Activated naive CD8-positive, alpha-beta T cell treated with anti-CD3 and anti-CD28 coated beads, Interleukin-2, amount 50 U/mL, for 24 hours (primary cell): Measurements from ENCODE around the gene SLX4IP.
"Not testable (repeated sequence)": the region's sequence is repeated elsewhere in the genome, so short reads cannot be mapped to it uniquely, and the experiment has no call there.

Experiments
- ATAC-seq: fragments of 150-1000 bp; cut with Tn5 transposase; one replicate; pipeline ENCODE4 v1.10.0; 2021
- DNase-seq: peaks from one replicate; pipeline ENCODE4 v3.0.0; 2021
- H3K27ac Mint-ChIP-seq: one replicate; pipeline ENCODE4 v1.8.0; 2021; ENCODE audit warnings: mild to moderate bottlenecking, mixed read lengths
- H3K27me3 Mint-ChIP-seq: one replicate; pipeline ENCODE4 v1.8.0; 2021; ENCODE audit warnings: mixed read lengths
- H3K36me3 Mint-ChIP-seq: one replicate; pipeline ENCODE4 v1.8.0; 2021; ENCODE audit warnings: low read depth, mixed read lengths
- H3K4me1 Mint-ChIP-seq: one replicate; pipeline ENCODE4 v1.8.0; 2021; ENCODE audit warnings: mixed read lengths
- H3K4me3 Mint-ChIP-seq: one replicate; pipeline ENCODE4 v1.8.0; 2021; ENCODE audit warnings: mild to moderate bottlenecking, moderate library complexity, mixed read lengths
- H3K9me3 Mint-ChIP-seq: one replicate; pipeline ENCODE4 v1.8.0; 2021; ENCODE audit warnings: mixed read lengths

SLX4IP gene

DNA sequence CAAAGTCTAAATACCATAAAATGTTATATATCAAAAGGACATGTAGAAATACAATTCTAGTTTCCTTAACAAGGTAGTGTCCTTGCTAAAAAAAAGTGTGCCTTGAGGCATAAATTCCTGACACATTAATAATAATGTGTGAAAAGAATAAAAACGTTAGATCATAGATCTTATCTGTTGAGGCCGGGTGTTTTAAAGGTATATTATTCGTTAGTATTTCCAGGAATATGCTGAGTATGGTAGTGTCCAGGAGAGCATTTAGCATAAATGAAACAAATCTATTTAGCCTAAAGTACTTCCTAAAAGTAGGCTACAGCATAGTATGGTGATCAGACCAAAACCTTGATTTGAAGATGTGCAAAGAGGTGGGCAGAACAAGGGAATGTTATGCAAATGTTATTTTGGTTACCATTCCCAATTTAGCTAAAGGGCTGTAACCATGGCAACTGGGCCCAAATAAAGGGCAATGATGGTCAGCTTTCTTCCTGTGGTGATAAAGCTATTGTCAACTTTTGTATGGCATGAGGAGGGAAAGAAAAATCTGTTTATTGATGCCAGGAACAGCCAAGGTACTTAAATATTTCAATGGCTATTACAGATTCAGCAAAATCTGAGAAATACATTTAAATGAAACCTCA, 20.0 kb upstream of the SLX4IP start:
- Mint-ChIP-seq H3K4me3 (no peak overlapping the region), H3K36me3 (peaks cover 17% of the 10 kb centered on the region), H3K9me3 (no peaks in the 10 kb centered on the region), H3K27ac (no peak overlapping the region), H3K4me1 (peaks cover 17% of the 10 kb centered on the region), H3K27me3 (no peaks in the 10 kb centered on the region)
- no peak for DNase-seq
- no peak for ATAC-seq

DNA sequence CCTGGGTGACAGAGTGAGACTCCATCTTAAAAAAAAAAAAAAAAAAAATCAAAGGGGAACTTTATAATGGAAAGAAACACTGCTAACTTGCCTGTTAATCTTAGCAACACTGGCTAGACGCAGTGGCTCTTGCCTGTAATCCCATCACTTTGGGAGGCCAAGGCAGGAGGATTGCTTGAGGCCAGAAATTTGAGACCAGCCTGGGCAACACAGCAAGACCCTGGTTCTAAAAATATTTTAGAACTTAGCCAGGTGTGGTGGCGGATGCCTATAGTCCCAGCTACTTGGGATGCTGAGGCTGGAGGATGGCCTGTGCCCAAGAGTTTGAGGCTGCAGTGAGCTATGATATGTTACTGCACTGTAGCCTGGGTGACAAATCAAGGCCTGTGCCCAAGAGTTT, 17.9 kb upstream of the SLX4IP start:
- ATAC-seq, H3K27me3 Mint-ChIP-seq, H3K9me3 Mint-ChIP-seq, DNase-seq, H3K4me3 Mint-ChIP-seq, H3K27ac Mint-ChIP-seq: not testable (repeated sequence)
- Mint-ChIP-seq H3K36me3 (peaks cover 22% of the 10 kb centered on the region), H3K4me1 (peaks cover 20% of the 10 kb centered on the region)

DNA sequence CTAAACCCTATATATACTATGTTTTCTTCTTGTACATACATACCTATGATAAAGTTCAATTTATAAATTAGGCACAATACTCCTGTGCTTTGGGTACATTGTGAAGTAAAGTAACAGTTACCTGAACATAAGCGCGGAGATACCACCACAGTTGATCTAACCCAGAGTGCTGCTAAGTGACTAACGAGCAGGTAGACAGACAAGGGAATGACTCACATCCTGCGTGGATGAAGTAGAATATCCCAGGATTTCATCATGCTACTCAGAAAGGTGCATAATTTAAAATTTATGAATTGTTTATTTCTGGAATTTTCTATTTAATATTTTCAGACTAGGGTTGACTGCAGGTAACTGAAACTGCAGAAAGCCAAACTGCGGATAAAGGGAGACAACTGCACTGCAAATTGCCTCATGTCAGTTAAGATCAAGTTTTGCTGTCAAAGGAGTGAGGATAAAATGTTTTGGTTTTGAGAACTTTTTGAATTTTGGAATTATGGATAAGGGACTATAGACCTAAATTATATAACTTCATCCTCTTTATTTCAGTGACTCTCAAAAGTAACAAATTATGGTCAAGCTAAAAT, 15.5 kb upstream of the SLX4IP start:
- DNase-seq (no peak), ATAC-seq (peak; percentile 61)
- no peak overlapping the region for H3K4me3 Mint-ChIP-seq
- H3K36me3 Mint-ChIP-seq: peaks cover 29% of the 10 kb centered on the region
- H3K4me1 Mint-ChIP-seq: peaks cover 20% of the 10 kb centered on the region
- no peaks in the 10 kb centered on the region for H3K9me3 Mint-ChIP-seq
- H3K27me3 Mint-ChIP-seq: no peaks in the 10 kb centered on the region
- H3K27ac Mint-ChIP-seq: no peak overlapping the region

DNA sequence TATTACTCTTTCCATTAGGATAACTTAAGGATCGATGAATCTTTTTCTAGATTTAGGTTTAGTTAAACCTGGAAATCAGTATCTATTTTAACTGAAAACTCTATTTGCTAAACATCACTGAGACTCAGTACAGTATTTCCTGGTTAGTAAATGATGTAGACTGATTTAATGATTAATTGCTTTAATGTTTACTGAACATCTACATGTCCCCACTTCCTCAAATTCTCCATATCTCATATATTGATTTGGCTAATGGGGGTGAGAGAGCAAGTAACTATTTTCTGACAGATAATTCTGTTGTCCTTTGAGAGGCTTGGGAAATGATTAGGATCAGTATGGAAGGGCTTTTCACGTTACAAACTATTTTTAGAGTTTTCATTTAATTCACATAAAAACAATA, 11.4 kb upstream of the SLX4IP start:
- Mint-ChIP-seq H3K4me3 (no peak overlapping the region), H3K4me1 (peaks cover 20% of the 10 kb centered on the region), H3K9me3 (no peaks in the 10 kb centered on the region), H3K27ac (no peak overlapping the region), H3K36me3 (peaks cover 21% of the 10 kb centered on the region), H3K27me3 (no peaks in the 10 kb centered on the region)
- DNase-seq: no peak
- ATAC-seq: no peak

GRCh38 chr20:10427060-10427692, 7.9 kb upstream of the SLX4IP start:
- DNase-seq (peak; percentile 41), ATAC-seq (no peak)
- H3K9me3 Mint-ChIP-seq: no peaks in the 10 kb centered on the region
- no peak overlapping the region for H3K27ac Mint-ChIP-seq
- H3K27me3 Mint-ChIP-seq: no peaks in the 10 kb centered on the region
- H3K4me1 Mint-ChIP-seq: peaks cover 45% of the 10 kb centered on the region
- peaks cover 16% of the 10 kb centered on the region for H3K36me3 Mint-ChIP-seq
- no peak overlapping the region for H3K4me3 Mint-ChIP-seq

DNA sequence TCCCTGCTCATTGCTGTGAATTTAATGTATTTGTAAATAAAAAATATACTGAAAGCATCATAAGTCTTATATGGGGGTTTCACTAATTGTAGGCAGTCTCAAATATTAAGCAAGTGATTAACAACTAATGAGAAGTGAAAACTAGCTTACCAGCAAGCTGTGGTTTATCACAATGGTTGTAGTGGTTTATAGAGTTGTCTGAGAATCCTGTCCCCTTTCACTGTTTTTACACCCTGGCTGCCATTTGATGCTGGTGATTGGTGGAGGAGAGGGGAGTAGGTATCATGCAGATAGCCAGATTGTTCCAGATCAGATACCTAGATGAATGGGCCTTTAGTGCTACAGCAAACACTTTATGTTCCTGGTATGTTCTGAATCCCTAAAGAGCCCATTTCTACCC, 7.1 kb upstream of the SLX4IP start:
- H3K4me3 Mint-ChIP-seq: no peak overlapping the region
- H3K27me3 Mint-ChIP-seq: no peaks in the 10 kb centered on the region
- H3K9me3 Mint-ChIP-seq: no peaks in the 10 kb centered on the region
- H3K36me3 Mint-ChIP-seq: peaks cover 14% of the 10 kb centered on the region
- no peak for ATAC-seq
- no peak overlapping the region for H3K27ac Mint-ChIP-seq
- DNase-seq: no peak
- peaks cover 50% of the 10 kb centered on the region for H3K4me1 Mint-ChIP-seq

- peaks cover 11% of the 10 kb centered on the region for H3K36me3 Mint-ChIP-seq
- no peak overlapping the region for H3K27ac Mint-ChIP-seq
Observed at GRCh38 chr20:10429443-10429981, 5.6 kb upstream of the SLX4IP start.

DNA sequence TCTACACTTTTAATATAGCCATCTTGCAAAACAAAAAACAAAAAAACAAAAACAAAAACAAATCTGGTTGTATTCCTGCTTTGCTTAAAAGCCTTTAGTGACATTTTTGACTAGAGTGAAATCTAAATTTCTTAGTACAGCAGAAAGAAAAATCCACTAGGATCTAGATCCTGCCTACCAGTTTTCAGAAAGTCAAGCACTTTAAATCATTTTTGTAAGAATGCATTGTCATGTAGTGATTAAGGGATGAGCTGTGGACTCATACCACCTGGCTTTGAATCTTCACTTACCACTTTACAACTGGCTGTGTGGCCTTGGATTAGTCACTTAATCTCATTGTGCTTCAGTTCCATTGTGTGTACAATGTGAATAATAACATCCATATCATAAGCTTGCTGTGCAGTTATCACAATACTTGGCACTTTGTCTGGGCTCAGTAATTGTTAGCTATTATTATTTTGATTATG, 5.1 kb upstream of the SLX4IP start:
- ATAC-seq: no peak
- Mint-ChIP-seq H3K9me3 (no peaks in the 10 kb centered on the region), H3K36me3 (peaks cover 11% of the 10 kb centered on the region), H3K27me3 (no peaks in the 10 kb centered on the region), H3K27ac (no peak overlapping the region), H3K4me3 (no peak overlapping the region), H3K4me1 (peaks cover 55% of the 10 kb centered on the region)
- DNase-seq: no peak

More at GRCh38 chr20:10429443-10429981, 5.6 kb upstream of the SLX4IP start:
- no peaks in the 10 kb centered on the region for H3K27me3 Mint-ChIP-seq
- DNase-seq (no peak), ATAC-seq (no peak)
- H3K4me3 Mint-ChIP-seq: no peak overlapping the region
- H3K9me3 Mint-ChIP-seq: no peaks in the 10 kb centered on the region
- peaks cover 54% of the 10 kb centered on the region for H3K4me1 Mint-ChIP-seq

GRCh38 chr20:10430704-10431103, 4.4 kb upstream of the SLX4IP start:
- H3K27me3 Mint-ChIP-seq: no peaks in the 10 kb centered on the region
- H3K4me3 Mint-ChIP-seq: no peak overlapping the region
- ATAC-seq: no peak
- H3K36me3 Mint-ChIP-seq: peaks cover 11% of the 10 kb centered on the region
- no peak overlapping the region for H3K27ac Mint-ChIP-seq
- H3K9me3 Mint-ChIP-seq: no peaks in the 10 kb centered on the region
- no peak for DNase-seq
- H3K4me1 Mint-ChIP-seq: peaks cover 61% of the 10 kb centered on the region

DNA sequence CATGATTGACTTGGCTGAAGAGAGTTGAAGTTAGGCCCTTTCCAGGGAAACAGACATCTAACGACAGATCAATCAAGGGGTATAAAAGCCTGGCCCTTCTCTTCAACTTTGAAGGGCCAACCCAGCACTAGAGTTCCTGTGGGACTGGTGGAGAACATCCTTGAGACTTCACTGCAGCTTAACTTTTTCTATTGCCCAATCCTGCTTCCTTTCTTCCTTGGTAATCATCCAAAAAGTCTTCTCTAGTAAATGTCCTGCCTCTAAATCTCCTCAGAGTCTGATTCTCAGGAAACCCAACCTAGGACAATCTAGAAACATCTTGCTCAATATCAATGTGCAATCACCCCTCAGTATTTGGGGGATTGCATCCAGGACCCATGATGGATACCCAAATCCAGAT, 3.0 kb upstream of the SLX4IP start:
- ATAC-seq: no peak
- Mint-ChIP-seq H3K27ac (peak overlapping the region; percentile 2), H3K27me3 (no peaks in the 10 kb centered on the region), H3K36me3 (peaks cover 10% of the 10 kb centered on the region), H3K9me3 (no peaks in the 10 kb centered on the region), H3K4me1 (peaks cover 73% of the 10 kb centered on the region), H3K4me3 (peak overlapping the region; percentile 19)
- no peak for DNase-seq

GRCh38 chr20:10433014-10433622, 2.0 kb upstream of the SLX4IP start:
- ATAC-seq: no peak
- no peaks in the 10 kb centered on the region for H3K9me3 Mint-ChIP-seq

DNA sequence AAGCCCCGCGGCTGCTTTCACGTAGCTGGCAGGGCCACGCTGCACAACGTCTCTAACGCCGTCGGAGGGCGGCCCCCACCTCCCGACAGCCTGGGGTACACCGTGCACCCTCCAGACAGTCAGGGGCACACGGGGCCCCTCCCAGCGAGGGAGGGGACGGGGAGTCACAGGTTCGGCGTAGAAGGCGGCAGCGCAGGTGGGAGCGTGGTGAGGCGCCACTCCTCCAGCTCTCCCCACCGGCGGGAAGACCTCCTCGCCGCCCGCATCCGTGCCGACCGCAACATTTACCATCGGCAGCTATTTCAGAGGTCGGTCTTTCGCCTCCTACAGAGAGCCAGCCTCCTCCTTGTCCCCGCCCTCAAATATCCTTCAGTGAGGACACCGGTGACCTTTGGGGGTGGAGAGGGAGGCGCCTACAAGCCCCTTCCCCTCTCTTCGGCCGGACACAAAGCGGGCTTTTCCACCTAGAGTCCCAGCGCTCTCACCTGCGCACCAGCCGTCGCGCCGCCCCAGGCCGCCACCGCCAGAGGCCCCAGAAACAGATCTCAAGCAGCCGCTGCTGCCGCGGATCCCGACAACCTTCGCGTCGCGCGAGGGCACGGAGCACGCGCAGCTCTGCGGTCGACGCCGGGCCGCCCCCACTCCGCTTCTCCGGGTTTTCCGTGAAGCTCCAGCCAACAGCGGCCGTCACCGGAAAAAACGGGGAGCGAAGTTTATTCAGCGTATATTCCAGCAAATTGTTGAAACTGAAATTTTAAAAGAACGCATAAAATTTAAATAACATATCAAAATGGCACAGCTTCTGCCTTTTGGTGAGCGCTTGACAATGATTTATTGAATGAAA, 1.3 kb upstream of the SLX4IP start, which contains the start of gene MKKS:
MKKS (minus strand) TSS at position 600 of the 844 bp plus-strand sequence. CDS start 20,708 bp downstream, outside the sequence.
- Mint-ChIP-seq H3K9me3 (no peaks in the 10 kb centered on the region), H3K36me3 (peaks cover 8% of the 10 kb centered on the region), H3K27me3 (no peaks in the 10 kb centered on the region), H3K27ac (peak within 1 kb of the TSS; percentile 94), H3K4me3 (peak within 1 kb of the TSS; percentile 85), H3K4me1 (peaks cover 70% of the 10 kb centered on the region)
- ATAC-seq (peak; percentile 62), DNase-seq (peak; percentile 87)

More at GRCh38 chr20:10433014-10433622, 2.0 kb upstream of the SLX4IP start:
- Mint-ChIP-seq H3K4me3 (peak overlapping the region; percentile 85), H3K4me1 (peaks cover 71% of the 10 kb centered on the region), H3K27me3 (no peaks in the 10 kb centered on the region), H3K36me3 (peaks cover 10% of the 10 kb centered on the region), H3K27ac (peak overlapping the region; percentile 94)
- no peak for DNase-seq

DNA sequence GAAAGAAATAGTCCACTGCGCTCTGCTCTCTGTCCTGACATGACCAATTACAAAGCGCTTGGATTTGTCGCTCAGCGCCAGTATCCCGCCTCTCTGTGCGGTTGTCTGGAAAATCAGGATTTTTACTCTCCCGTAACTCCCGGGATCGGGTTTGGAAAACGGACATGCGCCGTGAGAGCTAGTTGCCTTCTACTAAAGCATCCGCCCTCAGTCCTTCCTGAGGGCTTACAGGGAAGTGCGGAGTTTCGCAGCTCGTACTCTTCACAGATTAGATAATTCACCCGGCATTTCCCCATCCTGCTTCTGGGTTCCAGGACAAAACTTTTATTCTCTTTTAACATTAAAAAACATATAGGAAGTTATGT, 656 bp upstream of the SLX4IP start:
- peak; percentile 34 for ATAC-seq

More for the DNA sequence above, 656 bp upstream of the SLX4IP start:
- no peaks in the 10 kb centered on the region for H3K9me3 Mint-ChIP-seq
- H3K4me3 Mint-ChIP-seq: peak overlapping the region; percentile 85
- peak; percentile 74 for DNase-seq
- H3K27me3 Mint-ChIP-seq: no peaks in the 10 kb centered on the region
- peak overlapping the region; percentile 94 for H3K27ac Mint-ChIP-seq
- H3K36me3 Mint-ChIP-seq: peaks cover 6% of the 10 kb centered on the region
- H3K4me1 Mint-ChIP-seq: peaks cover 64% of the 10 kb centered on the region
